Measurements from ENCODE around the gene NPHS1.

DNA sequence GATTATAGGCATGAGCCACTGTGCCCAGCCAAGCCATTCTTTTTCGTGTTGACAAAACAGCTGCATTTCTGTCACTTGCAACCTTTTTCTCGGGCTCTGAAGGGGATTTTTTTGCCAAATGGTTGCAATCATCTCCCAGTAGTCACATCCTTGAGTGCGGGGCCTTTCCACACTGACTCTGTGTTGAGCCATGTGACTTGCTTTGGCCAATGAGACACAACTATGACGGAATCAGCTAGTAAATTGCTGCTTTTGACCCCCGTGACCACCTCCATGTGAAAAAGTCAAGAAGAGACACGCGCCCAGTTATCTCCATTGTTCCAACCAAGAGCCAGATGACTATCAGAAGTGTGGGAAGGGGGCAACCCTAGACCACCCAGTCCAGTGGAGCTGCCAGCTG lies 18.3 kb downstream of the NPHS1 start:
- TF ChIP-seq, protein P1, sequence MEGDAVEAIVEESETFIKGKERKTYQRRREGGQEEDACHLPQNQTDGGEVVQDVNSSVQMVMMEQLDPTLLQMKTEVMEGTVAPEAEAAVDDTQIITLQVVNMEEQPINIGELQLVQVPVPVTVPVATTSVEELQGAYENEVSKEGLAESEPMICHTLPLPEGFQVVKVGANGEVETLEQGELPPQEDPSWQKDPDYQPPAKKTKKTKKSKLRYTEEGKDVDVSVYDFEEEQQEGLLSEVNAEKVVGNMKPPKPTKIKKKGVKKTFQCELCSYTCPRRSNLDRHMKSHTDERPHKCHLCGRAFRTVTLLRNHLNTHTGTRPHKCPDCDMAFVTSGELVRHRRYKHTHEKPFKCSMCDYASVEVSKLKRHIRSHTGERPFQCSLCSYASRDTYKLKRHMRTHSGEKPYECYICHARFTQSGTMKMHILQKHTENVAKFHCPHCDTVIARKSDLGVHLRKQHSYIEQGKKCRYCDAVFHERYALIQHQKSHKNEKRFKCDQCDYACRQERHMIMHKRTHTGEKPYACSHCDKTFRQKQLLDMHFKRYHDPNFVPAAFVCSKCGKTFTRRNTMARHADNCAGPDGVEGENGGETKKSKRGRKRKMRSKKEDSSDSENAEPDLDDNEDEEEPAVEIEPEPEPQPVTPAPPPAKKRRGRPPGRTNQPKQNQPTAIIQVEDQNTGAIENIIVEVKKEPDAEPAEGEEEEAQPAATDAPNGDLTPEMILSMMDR (IDR thresholded peaks at IDR 0.05) = no peak
- no peak for TF ChIP-seq POLR2A (IDR thresholded peaks at IDR 0.05)
- TF ChIP-seq POLR2AphosphoS5 (IDR thresholded peaks at IDR 0.05; ENCODE audit: insufficient read depth in 1 of 2, low read depth in 1 of 2) = no peak

Data from vagina (tissue), 2 donors.